ENCODE results near the gene CTBP1. TPM values are rescaled to one million over a fixed set of nuclear protein-coding genes. Genes with fewer than 3 reads are reported as not detected.

The CTBP1 gene
- total RNA-seq, 1 donor from 2014 or later = 165 TPM

- H3K27ac Mint-ChIP-seq = no peak overlapping the region
- H3K4me3 Mint-ChIP-seq = no peak overlapping the region
- peaks cover 28% of the 10 kb centered on the region for H3K27me3 Mint-ChIP-seq
- H3K36me3 Mint-ChIP-seq = no peaks in the 10 kb centered on the region
- H3K4me1 Mint-ChIP-seq (ENCODE audit: unreplicated experiment) = no peaks in the 10 kb centered on the region
- TF ChIP-seq CTCF (conservative IDR thresholded peaks at IDR 0.05) = no peak
- DNase-seq (ENCODE audit: extremely low spot score, unreplicated experiment) = no peak
- H3K9me3 Mint-ChIP-seq = no peaks in the 10 kb centered on the region
Observed at GRCh38 chr4:1187182-1187581, 61.7 kb downstream of the CTBP1 start.

- Mint-ChIP-seq H3K27ac (no peak overlapping the region), H3K4me1 (ENCODE audit: unreplicated experiment) (peaks cover 3% of the 10 kb centered on the region), H3K9me3 (peaks cover 9% of the 10 kb centered on the region), H3K4me3 (no peak overlapping the region), H3K27me3 (peaks cover 42% of the 10 kb centered on the region), H3K36me3 (no peaks in the 10 kb centered on the region)
- DNase-seq (ENCODE audit: extremely low spot score, unreplicated experiment) = no peak
- TF ChIP-seq CTCF (conservative IDR thresholded peaks at IDR 0.05) = no peak
Observed at GRCh38 chr4:1183985-1184773, 64.8 kb downstream of the CTBP1 start.

GRCh38 chr4:1182313-1182712, 66.6 kb downstream of the CTBP1 start:
- Mint-ChIP-seq H3K27me3 (peaks cover 36% of the 10 kb centered on the region), H3K4me3 (no peak overlapping the region), H3K27ac (no peak overlapping the region), H3K36me3 (no peaks in the 10 kb centered on the region), H3K4me1 (ENCODE audit: unreplicated experiment) (peaks cover 6% of the 10 kb centered on the region), H3K9me3 (peaks cover 9% of the 10 kb centered on the region)
- no peak for DNase-seq (ENCODE audit: extremely low spot score, unreplicated experiment)
- no peak for TF ChIP-seq CTCF (conservative IDR thresholded peaks at IDR 0.05)

GRCh38 chr4:1180663-1181062, 68.3 kb downstream of the CTBP1 start:
- Mint-ChIP-seq H3K4me3 (no peak overlapping the region), H3K9me3 (peaks cover 9% of the 10 kb centered on the region), H3K4me1 (ENCODE audit: unreplicated experiment) (peaks cover 6% of the 10 kb centered on the region), H3K27me3 (peaks cover 31% of the 10 kb centered on the region), H3K36me3 (no peaks in the 10 kb centered on the region), H3K27ac (no peak overlapping the region)
- TF ChIP-seq CTCF (conservative IDR thresholded peaks at IDR 0.05) = no peak
- no peak for DNase-seq (ENCODE audit: extremely low spot score, unreplicated experiment)

GRCh38 chr4:1179976-1180375, 69.0 kb downstream of the CTBP1 start:
- Mint-ChIP-seq H3K27ac (no peak overlapping the region), H3K36me3 (no peaks in the 10 kb centered on the region), H3K27me3 (peaks cover 30% of the 10 kb centered on the region), H3K9me3 (peaks cover 9% of the 10 kb centered on the region), H3K4me1 (ENCODE audit: unreplicated experiment) (peaks cover 6% of the 10 kb centered on the region), H3K4me3 (no peak overlapping the region)
- DNase-seq (ENCODE audit: extremely low spot score, unreplicated experiment) = no peak
- no peak for TF ChIP-seq CTCF (conservative IDR thresholded peaks at IDR 0.05)

Measured in type B pancreatic cell (in vitro differentiated cells).